CD4-positive, alpha-beta T cell treated with Interleukin-4 for 4 hours (primary cell): ENCODE measurements around the gene ZC3HAV1.
"Not testable (repeated sequence)": the region's sequence is repeated elsewhere in the genome, so short reads cannot be mapped to it uniquely, and the experiment has no call there.

Experiments used
- DNase-seq: peaks from one replicate; pipeline ENCODE4 v3.0.0-alpha.2; 2020

ZC3HAV1 gene

DNA sequence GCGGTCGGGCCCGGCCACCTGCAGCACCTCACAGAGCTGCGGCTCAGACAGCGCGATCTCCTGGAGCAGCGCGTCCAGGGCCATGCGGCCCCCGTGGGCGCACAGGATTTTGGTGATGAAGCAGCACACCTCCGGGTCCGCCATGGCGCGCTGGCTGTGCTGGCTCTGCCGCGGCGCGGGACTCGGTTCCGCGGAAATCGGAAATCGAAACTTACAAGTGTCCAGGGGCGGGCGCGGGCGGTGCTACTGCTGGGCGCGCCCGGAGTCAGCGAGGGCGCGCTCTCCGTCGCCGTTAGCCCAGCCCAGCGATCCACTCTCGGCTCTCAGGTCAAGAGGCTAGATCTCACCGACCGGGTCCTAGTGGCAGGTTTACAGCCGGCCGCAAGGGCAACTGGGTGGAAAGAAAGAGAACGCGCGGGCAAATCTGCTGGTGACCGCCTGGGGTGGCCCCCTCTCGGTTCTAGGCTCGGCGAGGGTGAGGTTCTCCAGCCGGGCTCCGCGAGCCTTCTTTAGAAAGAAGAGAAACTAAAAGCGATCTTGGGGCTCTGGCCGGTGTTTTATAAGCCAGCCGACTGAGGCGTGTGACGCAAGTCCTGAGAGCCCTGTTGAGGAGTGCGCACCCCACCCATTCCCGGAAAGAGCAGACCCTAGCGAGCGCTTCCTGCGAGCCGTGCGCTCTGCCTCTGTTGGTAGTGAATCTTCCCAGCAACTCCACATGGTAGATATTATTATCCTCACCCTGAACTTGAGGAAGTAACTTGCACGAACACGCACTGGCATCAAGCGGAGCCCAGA lies at the start of gene ZC3HAV1:
ZC3HAV1 (minus strand) TSS at position 533 of the 795 bp plus-strand sequence; CDS start at position 144, 389 bp downstream.
- DNase-seq, result peak; percentile 93

DNA sequence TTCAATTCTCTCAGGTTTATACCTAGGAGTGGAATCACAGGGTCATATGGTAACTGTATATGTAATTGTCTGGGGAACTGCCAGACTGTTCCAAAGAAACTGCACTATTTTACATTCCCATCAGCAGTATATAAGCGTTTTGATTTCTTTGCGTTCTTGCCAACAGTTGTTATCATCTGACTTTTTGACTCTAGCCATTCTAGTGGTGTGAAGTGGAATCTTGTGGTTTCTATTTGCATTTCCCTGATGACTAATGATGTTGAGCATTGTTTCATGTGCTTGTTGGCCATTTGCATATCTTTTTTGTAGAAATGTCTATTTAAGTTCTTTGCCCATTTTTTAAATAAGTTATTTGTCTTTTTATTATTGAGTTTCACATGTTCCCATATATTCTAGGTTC lies 44.3 kb upstream of the ZC3HAV1 start:
- peak; percentile 19 for DNase-seq

DNA sequence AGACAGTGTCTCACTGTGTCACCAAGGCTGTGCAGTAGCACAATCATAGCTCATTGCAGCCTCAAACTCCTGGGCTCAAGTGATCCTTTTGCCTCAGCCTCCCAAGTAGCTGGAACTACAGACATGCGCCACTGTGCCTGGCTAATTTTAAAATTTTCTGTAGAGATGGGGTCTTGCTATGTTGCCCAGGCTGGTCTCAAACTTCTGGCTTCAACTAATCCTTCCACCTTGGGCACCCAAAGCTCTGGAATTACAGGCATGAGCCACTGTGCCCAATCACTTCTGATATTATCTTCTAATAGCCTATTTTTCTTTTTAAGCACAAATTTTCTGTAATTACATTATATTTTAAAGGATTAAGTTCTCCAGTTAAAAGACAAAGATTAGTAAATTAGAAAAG lies 42.6 kb upstream of the ZC3HAV1 start:
- DNase-seq, result no peak

DNA sequence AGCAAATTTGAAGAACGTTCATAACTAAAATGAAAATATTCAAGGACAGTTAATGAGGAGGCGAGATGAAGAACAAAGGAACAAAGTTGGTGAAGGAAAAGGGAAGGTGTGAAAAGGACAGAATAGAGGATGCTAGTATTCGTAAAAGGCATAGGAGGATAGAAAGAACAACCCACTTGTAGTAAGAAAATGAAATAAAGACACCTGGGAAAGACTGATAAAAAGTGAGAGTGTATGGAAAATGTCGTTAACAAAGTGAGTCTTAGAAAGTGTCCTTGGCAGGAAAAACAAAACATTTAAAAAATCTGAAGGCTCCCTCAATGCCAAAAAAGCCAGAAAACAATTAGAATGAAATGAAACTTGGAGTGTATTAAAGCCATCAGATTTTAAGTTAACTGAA lies 29.6 kb upstream of the ZC3HAV1 start:
- no peak for DNase-seq

DNA sequence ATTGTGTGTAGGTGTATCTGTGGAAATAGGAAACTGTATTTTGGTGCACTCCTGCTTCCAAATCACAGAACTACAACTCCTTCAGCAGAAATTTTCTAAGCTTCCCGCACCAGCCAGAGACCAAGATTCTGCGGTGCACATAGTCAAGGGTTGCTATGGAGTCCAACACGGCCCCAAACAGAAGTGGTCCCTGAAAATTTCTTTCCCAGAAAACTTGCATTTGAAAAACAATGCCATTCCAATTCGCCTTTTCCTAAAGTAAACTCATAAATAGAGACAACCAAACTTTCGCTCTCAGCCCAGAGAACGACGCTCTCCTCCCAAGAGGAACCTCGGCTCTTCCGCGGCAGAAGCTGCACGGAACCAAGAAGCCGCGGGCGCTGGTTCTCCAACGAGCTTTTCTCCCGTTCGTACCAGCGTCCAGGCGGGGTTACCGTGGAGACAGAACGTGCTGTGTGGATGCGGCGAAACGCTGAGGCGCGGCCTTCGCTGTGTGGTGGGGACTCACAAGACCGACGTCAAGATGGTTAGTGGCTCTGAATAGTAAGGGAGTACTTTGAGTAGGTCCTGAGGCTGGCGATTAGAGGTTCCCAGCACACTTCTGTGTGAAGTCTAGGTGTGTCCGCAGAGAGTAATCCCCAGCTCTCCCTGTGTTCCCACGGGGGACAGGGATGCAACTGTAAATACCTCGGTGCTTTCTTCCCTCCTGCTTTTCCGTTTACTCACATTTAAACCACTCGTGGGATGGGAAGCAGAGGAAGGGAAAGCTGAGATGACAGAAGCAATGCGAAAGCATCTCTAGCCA lies 24.0 kb upstream of the ZC3HAV1 start:
- peak; percentile 89 for DNase-seq

DNA sequence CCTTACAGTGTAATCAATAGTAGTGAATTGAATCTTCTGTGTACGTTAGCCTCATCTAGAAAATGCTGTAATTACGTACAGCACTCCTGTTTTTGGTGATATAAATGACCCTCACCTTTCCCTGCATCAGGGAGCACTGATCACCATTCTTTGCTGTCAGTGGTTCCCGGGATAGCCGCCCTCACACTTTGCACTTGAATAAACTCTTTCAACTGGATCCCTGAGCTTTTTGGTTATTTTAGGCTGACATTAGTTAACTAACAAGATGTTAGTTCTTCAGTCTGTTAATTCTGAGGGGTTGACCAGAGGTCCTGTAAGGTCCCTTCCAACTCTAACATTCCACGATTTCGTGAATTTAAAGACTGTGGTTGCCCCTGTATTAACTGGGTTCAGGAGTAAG lies 23.4 kb upstream of the ZC3HAV1 start:
- DNase-seq, result no peak

DNA sequence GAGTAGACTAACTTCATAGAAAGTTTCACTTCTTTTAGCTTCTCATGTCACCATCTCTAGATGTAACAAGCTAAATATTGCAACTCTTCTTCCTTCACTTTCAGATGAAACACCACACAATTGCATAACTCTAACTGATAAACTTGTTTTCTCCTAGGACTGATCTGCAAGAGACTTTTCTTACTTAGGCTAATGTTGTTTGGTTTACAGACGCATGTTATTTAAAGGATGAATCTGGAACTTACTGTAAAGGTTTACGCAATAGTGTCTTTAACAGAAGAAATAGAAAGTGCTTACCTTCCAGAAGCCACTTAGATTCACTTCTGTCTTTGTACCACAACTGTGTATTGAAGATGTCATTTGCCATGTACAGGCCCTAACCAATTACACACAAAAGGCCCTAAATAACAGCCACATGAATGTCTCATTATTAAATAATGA lies 22.1 kb upstream of the ZC3HAV1 start:
- no peak for DNase-seq

DNA sequence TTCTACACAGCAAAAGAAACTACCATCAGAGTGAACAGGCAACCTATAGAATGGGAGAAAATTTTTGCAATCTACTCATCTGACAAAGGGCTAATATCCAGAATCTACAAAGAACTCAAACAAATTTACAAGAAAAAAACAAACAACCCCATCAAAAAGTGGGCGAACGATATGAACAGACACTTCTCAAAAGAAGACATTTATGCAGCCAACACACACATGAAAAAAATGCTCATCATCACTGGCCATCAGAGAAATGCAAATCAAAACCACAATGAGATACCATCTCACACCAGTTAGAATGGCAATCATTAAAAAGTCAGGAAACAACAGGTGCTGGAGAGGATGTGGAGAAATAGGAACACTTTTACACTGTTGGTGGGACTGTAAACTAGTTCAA lies 20.3 kb upstream of the ZC3HAV1 start:
- DNase-seq, result not testable (repeated sequence)

DNA sequence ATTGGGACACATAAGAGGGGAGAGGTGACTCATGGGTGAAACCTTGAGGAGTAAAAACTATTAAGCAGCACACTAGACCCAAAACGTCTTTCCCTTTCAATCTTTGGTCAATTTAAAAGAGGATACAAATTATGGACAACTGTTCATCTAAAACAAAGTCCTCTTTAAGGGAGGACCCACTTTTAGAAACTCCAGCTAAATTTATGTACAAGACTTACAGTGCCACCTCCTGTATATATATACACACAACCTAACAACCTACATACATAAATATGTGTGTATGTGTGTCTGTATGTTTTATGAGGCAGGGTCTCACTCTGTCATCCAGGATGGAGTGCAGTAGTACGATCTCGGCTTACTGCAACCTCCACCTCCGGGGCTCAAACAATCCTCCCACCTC lies 18.1 kb upstream of the ZC3HAV1 start:
- DNase-seq, result no peak

DNA sequence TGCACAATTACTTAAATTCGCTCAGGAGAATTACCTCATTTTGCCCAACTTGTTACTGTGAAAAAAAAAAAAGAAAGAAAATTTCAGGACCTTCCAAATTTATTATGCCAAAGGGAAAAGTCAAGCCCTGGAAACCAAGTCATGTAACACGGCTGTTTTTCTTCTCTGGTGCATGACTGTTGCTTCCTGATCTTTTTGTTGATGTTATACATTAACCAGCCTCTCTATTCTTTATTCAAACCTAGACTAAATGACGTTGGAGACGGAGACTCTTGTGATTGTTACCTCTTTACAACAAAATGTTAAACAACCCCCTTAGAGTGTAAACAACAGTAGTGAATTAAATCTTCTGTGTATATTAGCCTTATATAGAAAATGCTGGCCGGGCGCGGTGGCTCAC lies 16.1 kb upstream of the ZC3HAV1 start:
- no peak for DNase-seq

DNA sequence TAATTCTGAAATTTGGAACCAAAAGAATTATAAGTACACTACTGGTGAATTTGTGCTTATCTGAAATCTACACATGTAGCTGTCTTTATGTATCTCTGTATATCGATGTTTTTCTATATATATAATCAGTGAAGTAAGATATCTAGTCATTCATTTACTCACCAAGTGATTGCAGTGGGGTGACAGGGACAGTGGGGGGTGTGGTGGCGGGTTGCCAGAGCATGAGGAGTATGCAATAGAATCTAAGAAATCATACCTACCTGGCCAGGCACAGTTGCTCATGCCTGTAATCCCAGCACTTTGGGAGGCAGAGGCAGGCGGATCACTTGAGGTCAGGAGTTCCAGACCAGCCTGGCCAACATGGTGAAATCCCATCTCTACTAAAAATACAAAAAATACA lies 15.5 kb upstream of the ZC3HAV1 start:
- not testable (repeated sequence) for DNase-seq

DNA sequence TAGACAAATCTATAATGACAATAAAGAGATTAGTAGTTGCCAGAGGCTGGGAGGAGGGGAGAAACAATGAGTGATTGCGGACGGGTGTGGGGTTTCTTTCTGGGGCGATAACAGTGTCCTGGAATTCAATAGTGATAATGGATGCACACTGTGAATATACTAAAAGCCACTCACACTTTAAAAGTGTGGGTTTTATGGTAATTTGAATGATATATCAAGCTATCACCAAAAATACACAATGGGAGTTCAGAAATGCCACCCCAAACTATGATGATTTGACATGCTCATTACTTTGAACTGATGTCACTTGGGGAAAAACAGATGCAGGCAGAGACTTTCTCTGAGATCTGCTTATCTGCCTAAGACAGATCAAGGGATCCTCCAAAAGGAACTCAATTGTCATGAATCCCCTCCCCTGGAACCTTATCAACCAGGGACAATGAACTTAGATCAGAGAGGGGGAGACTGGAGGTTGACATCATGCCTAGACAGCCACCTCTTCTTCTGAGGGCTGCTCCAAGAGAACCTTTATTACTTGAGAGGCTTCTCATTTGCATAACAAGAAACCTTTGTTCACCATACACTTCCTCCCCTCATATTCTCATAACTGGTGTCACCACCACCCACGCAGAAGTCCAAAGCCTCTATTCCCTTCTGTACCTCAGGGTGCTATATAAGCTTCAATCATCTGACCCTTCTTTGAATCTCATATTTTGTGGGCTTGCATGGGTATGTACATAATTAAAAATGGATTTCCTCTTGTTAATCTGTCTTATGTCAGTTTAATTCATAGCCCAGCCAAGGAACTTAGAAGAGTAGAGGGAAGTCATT lies 14.8 kb upstream of the ZC3HAV1 start:
- DNase-seq, result no peak

DNA sequence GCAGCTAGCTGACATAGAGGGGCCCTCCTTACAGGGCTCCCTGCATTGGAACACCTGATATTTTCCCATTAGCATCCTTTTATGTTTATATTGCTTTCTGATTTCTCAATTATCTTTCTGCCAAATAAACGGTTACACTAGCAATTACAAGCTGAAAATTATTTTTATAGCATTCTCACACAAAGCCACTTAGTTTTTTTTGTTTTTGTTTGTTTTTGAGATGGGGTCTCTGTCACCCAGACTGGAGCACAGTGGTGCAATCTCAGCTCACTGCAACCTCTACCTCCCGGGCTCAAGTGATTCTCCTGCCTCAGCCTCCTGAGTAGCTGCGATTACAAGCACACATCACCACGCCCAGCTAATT lies 9.9 kb upstream of the ZC3HAV1 start:
- no peak for DNase-seq

DNA sequence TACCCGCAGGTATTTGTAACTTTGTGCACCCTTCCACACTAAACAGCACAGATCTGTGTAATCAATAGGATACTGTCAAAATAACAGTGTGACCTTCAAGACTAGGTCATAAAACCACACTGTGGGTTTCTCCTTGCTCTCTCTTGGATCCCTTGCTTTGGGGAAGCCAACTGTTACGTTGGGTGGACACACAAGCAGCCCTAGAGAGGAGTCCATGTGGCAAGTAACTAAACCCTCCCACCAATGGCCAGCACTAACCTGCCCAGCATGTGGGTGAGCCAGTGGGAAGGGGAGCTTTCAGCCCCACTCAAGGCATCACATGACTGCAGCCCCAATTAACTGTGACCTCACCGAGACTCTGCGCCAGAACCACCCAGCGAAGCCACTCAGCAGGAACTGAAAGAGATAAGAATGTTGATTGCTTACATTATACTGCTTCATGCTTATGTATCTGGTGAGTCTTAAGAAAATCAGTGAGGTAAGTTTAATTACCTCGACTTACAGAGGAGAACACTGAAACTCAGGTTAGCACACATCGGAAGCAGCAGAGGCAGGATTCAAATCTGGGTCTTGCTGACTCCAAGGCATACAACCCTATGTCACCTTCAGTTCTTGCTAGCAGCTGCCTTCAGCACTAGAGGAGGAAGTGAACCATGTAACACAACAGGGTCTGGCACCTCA lies 9.4 kb upstream of the ZC3HAV1 start:
- DNase-seq, result no peak

DNA sequence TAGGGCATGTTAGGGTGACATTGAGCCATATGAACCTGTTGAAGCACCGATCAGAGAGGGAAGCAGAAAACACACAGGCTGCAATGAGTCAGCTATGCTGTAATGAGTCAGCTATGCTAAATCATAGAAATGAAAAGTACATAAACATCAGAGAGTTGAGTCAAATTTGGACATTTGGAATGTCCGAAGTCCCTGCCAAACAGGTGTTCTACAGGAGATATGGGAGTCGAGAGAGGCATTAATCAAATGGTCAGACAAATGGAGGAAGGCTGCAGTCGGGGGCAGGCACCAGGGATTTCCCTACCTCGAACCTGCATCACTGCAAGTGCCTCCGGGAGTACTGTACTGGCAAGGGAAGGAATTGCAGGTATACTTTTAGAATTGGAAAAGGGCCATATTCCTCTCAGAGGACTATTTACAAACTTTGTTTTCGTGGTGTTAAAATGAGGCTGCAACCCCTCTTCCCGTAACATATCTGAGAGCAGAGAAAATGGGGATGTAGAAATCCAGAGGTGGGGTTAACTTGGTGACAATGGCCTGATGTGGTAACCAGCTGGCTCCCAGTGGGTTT lies 8.8 kb upstream of the ZC3HAV1 start:
- DNase-seq, result peak; percentile 57

DNA sequence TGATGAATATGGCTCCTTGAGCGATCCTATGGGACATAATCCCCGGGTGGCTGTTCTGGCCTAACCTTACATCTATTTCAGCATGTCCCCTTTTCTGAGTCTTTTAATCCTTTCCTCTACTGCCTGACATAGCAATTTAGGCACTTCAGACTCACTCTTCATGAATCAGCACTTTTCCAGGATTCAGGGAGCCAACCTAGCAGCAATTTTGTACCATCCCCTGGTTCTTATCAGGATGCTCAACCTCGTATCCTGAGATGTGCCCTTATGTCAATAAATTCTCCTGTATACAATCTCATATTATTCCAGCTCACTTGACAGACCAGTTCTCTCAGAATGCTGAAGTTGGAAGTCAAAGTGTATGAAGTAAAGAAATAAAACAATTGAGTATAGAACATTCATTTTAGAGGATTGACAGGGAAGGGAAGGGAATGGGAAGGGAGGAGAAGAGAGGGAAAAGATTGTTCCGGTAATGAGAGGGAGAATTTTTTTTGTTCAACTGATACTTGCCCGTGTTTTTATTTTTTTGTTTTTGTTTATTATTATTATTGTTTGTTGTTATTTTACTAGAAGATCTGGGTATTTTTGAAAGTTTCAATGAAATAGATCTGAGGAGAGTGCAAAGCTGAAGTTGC lies 8.2 kb upstream of the ZC3HAV1 start:
- DNase-seq, result no peak

DNA sequence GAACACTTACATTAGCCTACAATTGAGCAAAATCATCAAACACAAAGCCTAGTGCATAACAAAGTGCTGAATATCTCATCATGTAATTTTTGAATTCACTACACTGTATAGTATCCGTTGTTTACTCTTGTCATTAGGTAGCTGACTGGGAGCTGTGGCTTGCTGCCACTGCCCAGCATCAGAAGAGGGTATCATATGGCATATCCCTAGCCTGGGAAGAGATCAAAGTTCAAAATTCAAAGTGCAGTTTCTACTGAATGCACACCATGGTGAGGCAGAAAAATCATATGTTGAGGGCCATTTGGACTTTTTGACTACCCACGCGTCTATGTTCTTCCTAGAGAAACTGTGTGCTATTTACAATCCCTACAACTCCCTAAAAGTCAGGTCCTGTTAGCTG lies 7.5 kb upstream of the ZC3HAV1 start:
- no peak for DNase-seq

DNA sequence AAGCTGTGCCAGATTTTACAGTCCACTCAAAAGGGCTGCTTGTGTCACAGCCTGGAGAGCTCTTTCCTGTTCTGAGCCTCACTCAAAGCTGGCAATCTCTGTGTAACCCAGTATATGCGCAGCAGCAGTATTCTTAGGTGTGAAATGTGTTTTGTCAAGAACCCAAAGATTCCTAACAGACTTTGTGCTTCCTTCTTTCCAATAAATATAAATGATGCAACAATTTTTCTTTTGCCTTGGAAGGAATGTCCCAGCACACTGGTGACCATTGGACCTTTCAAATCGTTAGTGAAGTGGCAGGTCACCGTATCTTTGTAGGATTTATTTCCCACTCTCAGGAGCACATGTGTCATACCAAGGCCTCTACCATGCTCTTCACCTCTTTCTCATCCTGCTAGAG lies 5.6 kb upstream of the ZC3HAV1 start:
- no peak for DNase-seq

DNA sequence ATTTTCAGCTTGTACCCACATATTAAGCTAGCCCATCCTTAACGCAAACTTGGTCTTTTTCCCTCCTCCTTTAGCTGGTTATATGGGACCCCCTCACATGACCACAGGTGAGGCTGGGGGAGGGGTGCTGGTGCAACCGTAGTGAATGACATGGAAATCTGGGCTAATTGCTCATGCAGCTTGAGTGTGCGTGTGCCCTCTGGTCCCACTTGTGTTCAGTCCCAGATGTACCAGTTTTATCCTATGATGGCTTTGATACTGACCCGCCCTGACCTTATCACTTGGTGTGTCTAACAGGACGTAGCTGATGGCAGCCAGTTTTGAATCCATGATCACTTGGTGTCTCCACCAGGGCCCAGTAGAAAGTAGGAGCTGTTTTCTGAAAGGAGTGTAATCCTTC lies 5.1 kb upstream of the ZC3HAV1 start:
- DNase-seq, result no peak

DNA sequence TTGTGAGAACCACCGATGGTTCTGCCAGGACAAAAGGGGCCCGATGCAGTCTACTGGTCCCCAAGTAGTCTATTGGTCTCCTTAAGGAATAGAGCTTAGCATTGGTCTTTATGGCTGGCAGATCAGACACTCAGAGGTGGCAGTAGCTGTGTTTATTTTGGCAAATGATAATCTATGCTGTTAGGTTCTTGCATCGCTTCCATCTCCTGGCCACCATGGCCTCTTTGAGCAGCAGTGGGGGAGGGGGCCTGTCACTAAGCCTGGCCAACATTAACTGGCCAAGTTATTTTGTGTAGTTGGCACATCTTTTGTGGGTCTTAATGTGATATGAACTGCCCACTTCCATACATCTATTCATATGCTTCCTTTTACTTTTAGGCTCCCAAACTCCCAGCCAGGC lies 4.5 kb upstream of the ZC3HAV1 start:
- no peak for DNase-seq

DNA sequence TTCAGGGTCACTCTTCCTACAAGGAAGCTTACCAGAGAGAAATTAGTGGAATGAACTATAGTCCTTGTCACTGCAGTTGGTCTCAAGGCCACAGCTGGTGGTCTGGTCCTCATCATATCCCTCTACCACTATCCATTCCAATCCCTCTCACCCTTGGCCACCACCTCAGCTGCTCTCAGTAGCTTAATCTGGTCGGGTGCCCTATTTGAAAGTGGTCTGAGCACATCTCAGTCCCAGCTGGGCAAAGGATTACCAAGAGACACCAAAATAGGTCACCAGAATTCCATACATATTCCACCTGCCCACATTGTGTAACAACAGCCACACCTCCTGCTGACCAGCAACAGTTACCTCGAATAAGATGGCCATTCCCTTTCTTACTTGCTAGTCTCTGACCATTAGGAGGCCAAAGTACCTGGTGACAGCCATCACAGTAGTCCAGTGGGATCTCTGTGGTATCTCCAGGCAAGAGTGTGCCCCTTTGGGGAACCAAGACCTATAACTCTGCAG lies 3.3 kb upstream of the ZC3HAV1 start:
- DNase-seq, result no peak

DNA sequence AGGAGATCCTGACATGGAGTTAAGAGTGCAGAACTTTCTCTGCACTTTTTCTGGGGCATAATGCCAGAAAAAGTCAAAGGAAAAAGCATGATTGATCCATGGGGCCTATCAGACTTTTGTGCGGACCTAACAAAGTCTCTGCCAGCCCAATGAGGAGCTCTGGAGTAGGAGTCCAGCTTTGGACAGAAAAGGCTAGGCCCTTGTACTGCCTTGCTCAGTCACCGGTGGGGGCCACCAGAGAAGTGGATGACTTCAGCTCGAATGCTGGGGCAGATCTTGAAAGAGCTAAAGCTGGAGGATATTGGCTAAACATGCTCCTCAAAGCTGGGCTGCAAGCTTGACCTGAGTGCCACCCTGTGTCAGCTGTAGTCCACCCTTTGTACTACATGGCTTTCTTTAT lies 2.8 kb upstream of the ZC3HAV1 start:
- no peak for DNase-seq
